Neural progenitor cell (in vitro differentiated cells): ENCODE data around the gene SLC4A4. TPM values are rescaled to one million over a fixed set of nuclear protein-coding genes. Genes with fewer than 3 reads are reported as not detected.

Experiments
- DNase-seq: peaks from one replicate; pipeline ENCODE4 v3.0.0-alpha.2; 2016; ENCODE audit warnings: low spot score
- H2AFZ ChIP-seq: fragments of 200-600 bp; sonication (generic); replicated peaks from 2 replicates; pipeline ENCODE4 v1.6.1; 2016; ENCODE audit warnings: antibody characterized with exemption
- H3F3A ChIP-seq: fragments of 200-600 bp; sonication (generic); 2 replicates; pipeline ENCODE4 v1.6.1; 2016; ENCODE audit warnings: antibody characterized with exemption, low read depth
- H3K27ac ChIP-seq: fragments of 200-600 bp; sonication (generic); 2 replicates; pipeline ENCODE4 v1.5.1; 2016; ENCODE audit warnings: mild to moderate bottlenecking
- H3K27me3 ChIP-seq: fragments of 200-600 bp; sonication (generic); 2 replicates; pipeline ENCODE4 v1.6.1; 2016; ENCODE audit warnings: mild to moderate bottlenecking, moderate library complexity
- H3K36me3 ChIP-seq: fragments of 200-600 bp; sonication (generic); 2 replicates; pipeline ENCODE4 v1.5.1; 2016
- H3K4me1 ChIP-seq: fragments of 200-600 bp; sonication (generic); 2 replicates; pipeline ENCODE4 v1.6.1; 2016; ENCODE audit warnings: mixed run types
- H3K4me2 ChIP-seq: fragments of 200-600 bp; sonication (generic); 2 replicates; pipeline ENCODE4 v1.6.1; 2016
- H3K4me3 ChIP-seq: fragments of 200-600 bp; sonication (generic); 2 replicates; pipeline ENCODE4 v1.5.1; 2016
- H3K79me2 ChIP-seq: fragments of 200-600 bp; sonication (generic); 2 replicates; pipeline ENCODE4 v1.6.1; 2016; ENCODE audit warnings: low read depth
- H3K9ac ChIP-seq: fragments of 200-600 bp; sonication (generic); 2 replicates; pipeline ENCODE4 v1.6.1; 2016
- H3K9me3 ChIP-seq: fragments of 200-600 bp; sonication (generic); 2 replicates; pipeline ENCODE4 v1.5.1; 2016; ENCODE audit warnings: low read depth
- H4K20me1 ChIP-seq: fragments of 200-600 bp; sonication (generic); 2 replicates; pipeline ENCODE4 v1.6.1; 2016; ENCODE audit warnings: low read depth
- H3K27ac Mint-ChIP-seq: 3 replicates; pipeline ENCODE4 v1.8.0; 2021; ENCODE audit warnings: mixed read lengths
- H3K27me3 Mint-ChIP-seq: 2 replicates; pipeline ENCODE4 v1.8.0; 2022; ENCODE audit warnings: low read depth, mild to moderate bottlenecking, inconsistent platforms, moderate library complexity, mixed read lengths; ENCODE audit not compliant: insufficient read depth
- H3K36me3 Mint-ChIP-seq: 3 replicates; pipeline ENCODE4 v1.8.0; 2021; ENCODE audit warnings: mixed read lengths
- H3K4me1 Mint-ChIP-seq: 3 replicates; pipeline ENCODE4 v1.8.0; 2021; ENCODE audit warnings: mixed read lengths
- H3K4me3 Mint-ChIP-seq: 3 replicates; pipeline ENCODE4 v1.8.0; 2021; ENCODE audit warnings: mild to moderate bottlenecking, moderate library complexity, mixed read lengths
- H3K9me3 Mint-ChIP-seq: 3 replicates; pipeline ENCODE4 v1.8.0; 2020; ENCODE audit warnings: mixed read lengths
- EZH2 ChIP-seq: fragments of 200-600 bp; sonication (generic); IDR thresholded peaks from 2 replicates; pipeline ENCODE4 v1.6.1; 2017; ENCODE audit warnings: antibody characterized with exemption, mild to moderate bottlenecking, moderate library complexity
- EZH2phosphoT487 ChIP-seq: fragments of 200-600 bp; sonication (generic); IDR thresholded peaks from 2 replicates; pipeline ENCODE4 v1.6.1; 2017; ENCODE audit warnings: antibody characterized with exemption
- total RNA-seq: library from RNA; depleted of rRNA; stranded (reverse); fragments of >200 nt; gene quantifications from 2 replicates; pipeline ENCODE4 v1.2.3, GENCODE V29; 2015; ENCODE audit warnings: low replicate concordance
- TF ChIP-seq, protein P1 (sequence below): fragments of 200-600 bp; sonication (generic); IDR thresholded peaks from 2 replicates; pipeline ENCODE4 v1.5.1; 2017; ENCODE audit warnings: antibody characterized with exemption, mild to moderate bottlenecking

SLC4A4 gene
- total RNA-seq, 1 donor from 2014 or later = not detected

DNA sequence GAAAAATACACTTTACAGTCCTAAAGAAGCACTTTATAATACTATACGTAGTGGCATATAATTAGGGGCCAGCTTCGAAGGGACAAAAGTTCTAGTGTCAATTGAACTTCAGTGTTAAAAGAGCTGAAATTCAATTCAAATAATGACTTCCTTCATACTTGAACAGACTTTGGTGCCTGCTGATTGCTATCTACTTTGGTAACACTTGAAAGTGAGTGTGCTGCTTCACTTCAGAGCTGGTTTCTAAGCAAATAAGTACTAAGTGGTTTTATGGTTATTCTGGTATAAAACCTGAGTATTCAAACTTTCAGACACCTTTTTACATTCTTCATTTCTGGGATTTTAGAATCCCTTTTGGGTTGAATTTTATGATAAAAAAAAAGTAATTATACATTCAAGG, 107.0 kb downstream of the SLC4A4 start:
- H3K36me3 ChIP-seq = no peaks in the 10 kb centered on the region
- H3K4me3 Mint-ChIP-seq = no peak overlapping the region
- no peaks in the 10 kb centered on the region for H3K27me3 Mint-ChIP-seq
- H3K9me3 Mint-ChIP-seq = no peaks in the 10 kb centered on the region
- H3K27ac ChIP-seq = no peak overlapping the region
- TF ChIP-seq, protein P1, sequence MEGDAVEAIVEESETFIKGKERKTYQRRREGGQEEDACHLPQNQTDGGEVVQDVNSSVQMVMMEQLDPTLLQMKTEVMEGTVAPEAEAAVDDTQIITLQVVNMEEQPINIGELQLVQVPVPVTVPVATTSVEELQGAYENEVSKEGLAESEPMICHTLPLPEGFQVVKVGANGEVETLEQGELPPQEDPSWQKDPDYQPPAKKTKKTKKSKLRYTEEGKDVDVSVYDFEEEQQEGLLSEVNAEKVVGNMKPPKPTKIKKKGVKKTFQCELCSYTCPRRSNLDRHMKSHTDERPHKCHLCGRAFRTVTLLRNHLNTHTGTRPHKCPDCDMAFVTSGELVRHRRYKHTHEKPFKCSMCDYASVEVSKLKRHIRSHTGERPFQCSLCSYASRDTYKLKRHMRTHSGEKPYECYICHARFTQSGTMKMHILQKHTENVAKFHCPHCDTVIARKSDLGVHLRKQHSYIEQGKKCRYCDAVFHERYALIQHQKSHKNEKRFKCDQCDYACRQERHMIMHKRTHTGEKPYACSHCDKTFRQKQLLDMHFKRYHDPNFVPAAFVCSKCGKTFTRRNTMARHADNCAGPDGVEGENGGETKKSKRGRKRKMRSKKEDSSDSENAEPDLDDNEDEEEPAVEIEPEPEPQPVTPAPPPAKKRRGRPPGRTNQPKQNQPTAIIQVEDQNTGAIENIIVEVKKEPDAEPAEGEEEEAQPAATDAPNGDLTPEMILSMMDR = no peak
- TF ChIP-seq EZH2phosphoT487 (no peak), EZH2 (no peak)
- no peak overlapping the region for H3K4me2 ChIP-seq
- no peaks in the 10 kb centered on the region for H3K79me2 ChIP-seq
- H3K36me3 Mint-ChIP-seq = no peaks in the 10 kb centered on the region
- no peaks in the 10 kb centered on the region for H3F3A ChIP-seq
- no peak overlapping the region for H3K27ac Mint-ChIP-seq
- no peaks in the 10 kb centered on the region for H3K9me3 ChIP-seq
- H3K4me1 ChIP-seq = peaks cover 13% of the 10 kb centered on the region
- no peaks in the 10 kb centered on the region for H4K20me1 ChIP-seq
- no peak overlapping the region for H3K4me3 ChIP-seq
- no peak overlapping the region for H3K9ac ChIP-seq
- no peak overlapping the region for H2AFZ ChIP-seq
- no peak for DNase-seq
- H3K4me1 Mint-ChIP-seq = peaks cover 6% of the 10 kb centered on the region
- H3K27me3 ChIP-seq = no peaks in the 10 kb centered on the region

DNA sequence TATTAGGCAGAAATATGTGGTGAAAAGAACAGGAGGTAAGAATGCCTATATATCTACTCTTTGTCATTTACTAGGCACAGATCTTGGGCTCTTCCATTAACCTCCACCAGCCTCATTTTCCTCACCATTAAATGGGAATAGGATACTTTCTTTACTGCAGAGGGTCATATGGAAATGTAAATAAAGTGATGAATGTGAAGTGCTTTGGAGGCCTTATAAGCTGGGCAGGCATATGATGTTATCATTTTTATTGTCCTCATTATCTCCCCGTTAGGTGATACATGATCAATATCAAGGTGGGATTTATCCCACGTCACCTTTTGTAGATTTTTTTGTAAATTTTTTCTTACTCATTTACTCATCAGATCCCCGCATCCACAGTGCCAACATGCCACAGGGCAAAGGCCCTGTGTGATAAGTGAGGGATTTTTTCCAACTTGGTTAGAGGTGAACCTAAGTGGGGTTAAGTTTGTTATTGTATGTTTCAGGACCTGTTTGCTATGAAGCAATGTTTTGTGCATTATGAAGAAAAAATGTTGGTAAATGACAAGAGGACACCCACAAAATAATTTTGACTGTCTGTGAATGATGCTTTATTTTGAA, 107.8 kb downstream of the SLC4A4 start:
- H3K4me1 Mint-ChIP-seq = peaks cover 6% of the 10 kb centered on the region
- peaks cover 12% of the 10 kb centered on the region for H3K4me1 ChIP-seq
- no peak for DNase-seq
- H3K9me3 ChIP-seq = no peaks in the 10 kb centered on the region
- no peaks in the 10 kb centered on the region for H3K9me3 Mint-ChIP-seq
- no peak overlapping the region for H3K9ac ChIP-seq
- H4K20me1 ChIP-seq = no peaks in the 10 kb centered on the region
- H3K27me3 ChIP-seq = no peaks in the 10 kb centered on the region
- no peak overlapping the region for H3K4me3 ChIP-seq
- H3K27me3 Mint-ChIP-seq = no peaks in the 10 kb centered on the region
- no peaks in the 10 kb centered on the region for H3K36me3 ChIP-seq
- TF ChIP-seq EZH2 (no peak), EZH2phosphoT487 (no peak)
- TF ChIP-seq, protein P1 = no peak
- no peaks in the 10 kb centered on the region for H3F3A ChIP-seq
- H3K4me2 ChIP-seq = no peak overlapping the region
- H3K27ac Mint-ChIP-seq = no peak overlapping the region
- H3K79me2 ChIP-seq = no peaks in the 10 kb centered on the region
- H2AFZ ChIP-seq = no peak overlapping the region
- no peaks in the 10 kb centered on the region for H3K36me3 Mint-ChIP-seq
- H3K4me3 Mint-ChIP-seq = no peak overlapping the region
- no peak overlapping the region for H3K27ac ChIP-seq

DNA sequence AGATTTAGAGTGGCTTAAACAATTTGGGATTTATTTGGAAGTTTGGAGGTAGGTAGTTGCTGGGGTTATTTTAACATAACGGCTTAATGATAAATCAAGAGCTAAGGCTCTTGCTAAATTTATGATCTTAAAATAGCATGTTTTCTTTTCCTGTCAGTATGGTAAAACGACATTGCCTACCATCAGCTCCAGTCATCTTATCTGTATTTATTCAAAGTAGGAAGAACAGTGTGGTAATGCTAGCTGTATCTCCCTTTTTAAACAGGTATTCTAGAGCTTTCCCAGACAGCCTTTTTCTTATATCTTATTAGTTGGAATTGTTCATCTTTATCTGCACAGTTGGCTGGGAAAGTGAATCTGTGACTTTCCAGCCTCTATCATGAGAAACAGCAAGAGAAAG, 110.2 kb downstream of the SLC4A4 start:
- H3K4me1 ChIP-seq = no peaks in the 10 kb centered on the region
- no peak overlapping the region for H3K4me2 ChIP-seq
- Mint-ChIP-seq H3K27ac (no peak overlapping the region), H3K36me3 (no peaks in the 10 kb centered on the region), H3K27me3 (no peaks in the 10 kb centered on the region), H3K4me3 (no peak overlapping the region), H3K4me1 (peaks cover under 1% of the 10 kb centered on the region), H3K9me3 (no peaks in the 10 kb centered on the region)
- no peaks in the 10 kb centered on the region for H3K79me2 ChIP-seq
- no peak for DNase-seq
- H3K9ac ChIP-seq = no peak overlapping the region
- H3K27me3 ChIP-seq = no peaks in the 10 kb centered on the region
- H3K9me3 ChIP-seq = no peaks in the 10 kb centered on the region
- no peaks in the 10 kb centered on the region for H4K20me1 ChIP-seq
- H3K27ac ChIP-seq = no peak overlapping the region
- no peaks in the 10 kb centered on the region for H3F3A ChIP-seq
- H3K4me3 ChIP-seq = no peak overlapping the region
- no peaks in the 10 kb centered on the region for H3K36me3 ChIP-seq
- TF ChIP-seq, protein P1 = no peak
- TF ChIP-seq EZH2phosphoT487 (no peak), EZH2 (no peak)
- no peak overlapping the region for H2AFZ ChIP-seq
